Osteoblast (primary cell): ENCODE data around the gene TAS2R5. TPM values are rescaled to one million over a fixed set of nuclear protein-coding genes. Genes with fewer than 3 reads are reported as not detected.

Experiments
- DNase-seq: peaks from one replicate; pipeline ENCODE4 v3.0.0; 2011; ENCODE audit warnings: low spot score, mixed read lengths; ENCODE audit not compliant: insufficient read length; ENCODE audit errors: missing footprints
- H2AFZ ChIP-seq: 2 replicates; pipeline ENCODE4 v1.6.0; 2011; ENCODE audit warnings: mild to moderate bottlenecking, low read length
- H3K27ac ChIP-seq: 2 replicates; pipeline ENCODE4 v1.5.1; 2011; ENCODE audit warnings: mild to moderate bottlenecking, low read depth, low read length, moderate library complexity
- H3K27me3 ChIP-seq: 2 replicates; pipeline ENCODE4 v1.6.0; 2012; ENCODE audit warnings: mild to moderate bottlenecking, control low read depth, inconsistent platforms, low read length, moderate library complexity; ENCODE audit not compliant: insufficient read depth
- H3K36me3 ChIP-seq: 2 replicates; pipeline ENCODE4 v1.5.1; 2011; ENCODE audit warnings: mild to moderate bottlenecking, low read length, control low read depth, moderate library complexity; ENCODE audit not compliant: insufficient read depth
- H3K4me1 ChIP-seq: 2 replicates; pipeline ENCODE4 v1.5.1; 2011; ENCODE audit warnings: mild to moderate bottlenecking, low read length, control low read depth, moderate library complexity; ENCODE audit not compliant: insufficient read depth
- H3K4me2 ChIP-seq: 2 replicates; pipeline ENCODE4 v1.6.0; 2011; ENCODE audit warnings: mild to moderate bottlenecking, low read length; ENCODE audit not compliant: insufficient read depth
- H3K4me3 ChIP-seq: fragments of 200-600 bp; sonication (generic); 3 replicates; pipeline ENCODE4 v1.5.1; 2012; ENCODE audit warnings: mild to moderate bottlenecking, low read length, inconsistent platforms; ENCODE audit not compliant: insufficient read depth
- H3K79me2 ChIP-seq: 2 replicates; pipeline ENCODE4 v1.6.0; 2012; ENCODE audit warnings: mild to moderate bottlenecking, low read length, control low read depth, inconsistent platforms; ENCODE audit not compliant: insufficient read depth
- H3K9me3 ChIP-seq: 2 replicates; pipeline ENCODE4 v1.5.1; 2011; ENCODE audit warnings: low read depth, low read length, control low read depth
- H4K20me1 ChIP-seq: 2 replicates; pipeline ENCODE4 v1.6.0; 2012; ENCODE audit warnings: mild to moderate bottlenecking, low read length, control low read depth; ENCODE audit not compliant: insufficient read depth
- total RNA-seq: library from RNA; depleted of rRNA; stranded (reverse); fragments of >200 nt; gene quantifications from 2 replicates; pipeline ENCODE4 v1.2.3, GENCODE V29; 2012
- TF ChIP-seq, protein P1 (sequence below): IDR thresholded peaks from 2 replicates; pipeline ENCODE4 v1.5.1; 2011; ENCODE audit warnings: mild to moderate bottlenecking, low read depth, low read length, moderate library complexity; ENCODE audit errors: extremely low read depth

The TAS2R5 gene
- total RNA-seq, 1 donor = 0.72 TPM

DNA sequence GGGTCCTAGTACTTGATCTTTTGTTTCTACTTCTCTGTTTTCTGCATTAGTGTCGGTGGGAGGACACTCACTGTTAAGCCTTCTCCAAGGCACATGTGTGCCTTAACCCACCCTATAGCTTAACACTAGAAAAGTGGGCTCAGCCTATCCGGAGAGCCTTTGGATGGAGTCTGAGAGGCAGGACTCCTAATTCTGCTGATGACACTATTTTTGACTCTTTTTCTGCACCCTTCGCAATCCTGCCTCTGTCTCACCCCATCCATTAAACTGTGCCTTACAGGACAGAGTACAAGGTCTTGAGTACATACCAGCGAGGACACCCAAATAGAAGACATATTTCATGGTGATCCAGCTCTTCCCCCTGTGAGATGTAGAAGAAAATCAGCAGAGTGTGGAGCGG lies 50.7 kb downstream of the TAS2R5 start:
- Histone ChIP-seq H3K36me3 (no peaks in the 10 kb centered on the region), H3K9me3 (no peaks in the 10 kb centered on the region), H3K27ac (no peak overlapping the region), H3K79me2 (no peaks in the 10 kb centered on the region), H3K4me3 (no peak overlapping the region), H2AFZ (no peak overlapping the region), H3K4me2 (no peak overlapping the region), H3K4me1 (no peaks in the 10 kb centered on the region), H3K27me3 (no peaks in the 10 kb centered on the region), H4K20me1 (no peaks in the 10 kb centered on the region)
- no peak for DNase-seq
- TF ChIP-seq, protein P1, sequence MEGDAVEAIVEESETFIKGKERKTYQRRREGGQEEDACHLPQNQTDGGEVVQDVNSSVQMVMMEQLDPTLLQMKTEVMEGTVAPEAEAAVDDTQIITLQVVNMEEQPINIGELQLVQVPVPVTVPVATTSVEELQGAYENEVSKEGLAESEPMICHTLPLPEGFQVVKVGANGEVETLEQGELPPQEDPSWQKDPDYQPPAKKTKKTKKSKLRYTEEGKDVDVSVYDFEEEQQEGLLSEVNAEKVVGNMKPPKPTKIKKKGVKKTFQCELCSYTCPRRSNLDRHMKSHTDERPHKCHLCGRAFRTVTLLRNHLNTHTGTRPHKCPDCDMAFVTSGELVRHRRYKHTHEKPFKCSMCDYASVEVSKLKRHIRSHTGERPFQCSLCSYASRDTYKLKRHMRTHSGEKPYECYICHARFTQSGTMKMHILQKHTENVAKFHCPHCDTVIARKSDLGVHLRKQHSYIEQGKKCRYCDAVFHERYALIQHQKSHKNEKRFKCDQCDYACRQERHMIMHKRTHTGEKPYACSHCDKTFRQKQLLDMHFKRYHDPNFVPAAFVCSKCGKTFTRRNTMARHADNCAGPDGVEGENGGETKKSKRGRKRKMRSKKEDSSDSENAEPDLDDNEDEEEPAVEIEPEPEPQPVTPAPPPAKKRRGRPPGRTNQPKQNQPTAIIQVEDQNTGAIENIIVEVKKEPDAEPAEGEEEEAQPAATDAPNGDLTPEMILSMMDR = no peak

Other genes starting within 250 kb of the TAS2R5 start
- gene AGK, start 238.8 kb upstream of the TAS2R5 start, total RNA-seq = 23.9 and 26.1 TPM in 2 replicates
- gene DENND11, start 88.1 kb upstream of the TAS2R5 start, total RNA-seq = 7.6 and 8.0 TPM in 2 replicates
- not detected in 2 replicates for gene WEE2, start 81.9 kb upstream of the TAS2R5 start, total RNA-seq
- gene SSBP1, start 51.9 kb upstream of the TAS2R5 start, total RNA-seq = 88.3 and 96.4 TPM in 2 replicates
- 1.4 and 3.2 TPM in 2 replicates for gene TAS2R3, start 26.1 kb upstream of the TAS2R5 start, total RNA-seq
- 1.4 and 2.9 TPM in 2 replicates for gene TAS2R4, start 13.5 kb upstream of the TAS2R5 start, total RNA-seq
- gene PRSS37, start 51.3 kb downstream of the TAS2R5 start, total RNA-seq = not detected in 2 replicates
- not detected in 2 replicates for gene OR9A4, start 126.2 kb downstream of the TAS2R5 start, total RNA-seq
- not detected in 2 replicates for gene CLEC5A, start 156.8 kb downstream of the TAS2R5 start, total RNA-seq
- not detected in 2 replicates for gene TAS2R38, start 183.6 kb downstream of the TAS2R5 start, total RNA-seq
- 0.36 and 0.59 TPM in 2 replicates for gene MGAM, start 205.7 kb downstream of the TAS2R5 start, total RNA-seq